Ovary (tissue), 3 donors: ENCODE measurements around the gene COL28A1.

Source experiments
- CTCF ChIP-seq, 3 donors: fragments of 450-650 bp in 2 of 3; fragments of 200-600 bp in 1 of 3; IDR thresholded peaks; one replicate each; pipeline versions ENCODE4 v1.5.1 to v1.8.0; 2016 to 2022; ENCODE audit warnings: antibody characterized with exemption in 3 of 3, mild to moderate bottlenecking in 1 of 3
- EP300 ChIP-seq: sonication (generic); formaldehyde crosslinking; IDR thresholded peaks from one replicate; pipeline ENCODE4 v1.6.1; 2017; ENCODE audit warnings: antibody characterized with exemption
- POLR2A ChIP-seq: fragments of 450-650 bp; IDR thresholded peaks from one replicate; pipeline ENCODE4 v1.6.1; 2017; ENCODE audit warnings: antibody characterized with exemption, mild to moderate bottlenecking, moderate library complexity
- donor health status: DM: no; HTN: no; CAD: no.

- TF ChIP-seq EP300 (no peak), CTCF (IDR thresholded peaks at IDR 0.05) (no peak), POLR2A (no peak)
These were observed 4.0 kb upstream of the COL28A1 start for GRCh38 chr7:7539711-7540110.
